ENCODE data around the gene GPR65. TPM values are rescaled to one million over a fixed set of nuclear protein-coding genes. Genes with fewer than 3 reads are reported as not detected.

The GPR65 gene
- total and polyA plus RNA-seq, 10 of the 15 experiments (the other 5 are each of a cell fraction or from before 2014, with no cell fraction given) = 4.4 to 14.7 (median 9.4) TPM

DNA sequence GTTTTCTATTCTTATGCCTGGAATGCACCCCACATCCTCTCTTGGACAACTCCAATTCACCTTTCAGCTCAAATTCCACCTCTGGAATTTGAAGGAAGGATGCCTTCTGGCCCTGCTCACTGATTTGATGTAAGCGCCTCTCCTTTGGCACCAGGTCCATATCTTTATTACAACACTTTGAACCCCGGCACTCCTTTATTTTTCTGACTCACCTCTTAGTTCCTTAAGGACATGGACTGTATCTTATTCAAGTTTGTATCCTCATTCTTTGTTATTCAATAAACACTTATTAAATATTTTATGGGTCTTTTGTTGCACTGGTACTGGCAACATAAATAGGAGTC, 15.0 kb upstream of the GPR65 start:
- Histone ChIP-seq H3K27ac (ENCODE audit: control insufficient read depth, insufficient read depth) (no peak overlapping the region), H3K9ac (ENCODE audit: control insufficient read depth, insufficient read depth, low read length) (no peak overlapping the region), H3K9me3 (replicated peaks; ENCODE audit: control insufficient read depth, insufficient read depth, low read length) (no peaks in the 10 kb centered on the region; the same call in 1 of the 3 replicates), H3K4me2 (ENCODE audit: control insufficient read depth, insufficient read depth) (no peak overlapping the region), H3K4me1 (ENCODE audit: control insufficient read depth, insufficient read depth, low read length) (peaks cover 17% of the 10 kb centered on the region), H3K27me3 (replicated peaks in 1 of 2; ENCODE audit: control insufficient read depth in 2 of 2, insufficient read depth in 2 of 2, low read length in 1 of 2) (no peaks in the 10 kb centered on the region), H4K20me1 (ENCODE audit: control insufficient read depth, insufficient read depth) (no peaks in the 10 kb centered on the region), H3K79me2 (ENCODE audit: control insufficient read depth, insufficient read depth, low read length) (no peaks in the 10 kb centered on the region), H2AFZ (ENCODE audit: control insufficient read depth, low read depth, low read length) (no peak overlapping the region), H3K36me3 (ENCODE audit: control insufficient read depth in 2 of 2, insufficient read depth in 2 of 2, low read length in 1 of 2) (no peaks in the 10 kb centered on the region), H3K4me3 (no peak overlapping the region)
- no peak for DNase-seq (ENCODE audit: low read depth, low spot score)
- ChIA-PET CTCF (interaction anchor here (0.6 to 3.4 kb wide), 6 partner anchors 13 to 45 kb away, joined by 3 to 17 read pairs (median 4); no protein-coding TSS in a partner anchor), RAD21 (ENCODE audit: unreplicated experiment) (interaction anchor here (1.9 kb wide), 1 partner anchor 44 kb away, joined by 5 read pairs; no protein-coding TSS in a partner anchor), POLR2A (no interaction called here), SMC1A (ENCODE audit: uncharacterized antibody, unreplicated experiment) (interaction anchor here (0.6 to 1.7 kb wide), 4 partner anchors 23 to 42 kb away, joined by 3 to 4 read pairs (median 3); no protein-coding TSS in a partner anchor)
- WGBS (ENCODE audit: insufficient coverage, insufficient replicate concordance, low lambda C conversion rate, missing lambda C conversion rate) = 100% methylated on average over 2 of the region's 2 CpGs
- no TSS peak for BruUV-seq (replicated peaks)
- TF ChIP-seq JUND (IDR thresholded peaks at IDR 0.05; ENCODE audit: low read depth, low read length) (no peak), ATF7 (IDR thresholded peaks at IDR 0.05; ENCODE audit: low read depth) (no peak), CEBPB (IDR thresholded peaks at IDR 0.05; ENCODE audit: borderline replicate concordance in 1 of 2, low read depth in 2 of 2, low read length in 2 of 2) (no peak)
- intact Hi-C loops (cut with micrococcal nuclease; ENCODE audit: unreplicated experiment) (loop anchor here (10.0 kb wide), 1 partner anchor 1965 kb away; the partner anchor contains the start of genes EFCAB11 and TDP1), in situ Hi-C loops (cut with MboI) (no loop called here)
- FAIRE-seq = no peak
- ATAC-seq = no peak

DNA sequence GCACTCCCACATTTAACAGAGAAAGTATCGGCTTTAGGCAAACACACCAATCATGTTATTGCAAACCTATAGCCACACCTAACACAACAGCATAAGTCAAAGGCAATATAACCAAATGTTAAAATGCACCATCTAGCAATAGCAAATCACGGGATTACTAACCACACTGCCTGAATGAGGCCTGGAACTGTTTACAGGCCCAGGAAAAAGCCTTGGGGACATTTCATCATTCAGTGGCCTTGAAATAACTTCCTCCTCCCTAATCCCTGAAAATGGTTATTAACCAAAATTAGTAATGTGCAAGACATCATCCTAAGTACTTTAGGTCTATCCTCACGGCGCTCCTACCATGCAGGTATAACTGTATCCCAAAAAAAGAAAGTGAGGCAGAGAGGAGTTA, 14.3 kb upstream of the GPR65 start:
- in situ Hi-C loops (cut with MboI) (no loop called here), intact Hi-C loops (cut with micrococcal nuclease; ENCODE audit: unreplicated experiment) (loop anchor here (10.0 kb wide), 1 partner anchor 1964 kb away; the partner anchor contains the start of genes EFCAB11 and TDP1)
- no TSS peak for BruUV-seq (replicated peaks)
- no peak for FAIRE-seq
- RAD21 ChIA-PET (ENCODE audit: unreplicated experiment) = interaction anchor here (1.9 kb wide), 1 partner anchor 44 kb away, joined by 5 read pairs; no protein-coding TSS in a partner anchor
- no peak overlapping the region for H3K4me3 ChIP-seq
- no peaks in the 10 kb centered on the region for H4K20me1 ChIP-seq (ENCODE audit: control insufficient read depth, insufficient read depth)
- no peaks in the 10 kb centered on the region for H3K36me3 ChIP-seq (ENCODE audit: control insufficient read depth in 2 of 2, insufficient read depth in 2 of 2, low read length in 1 of 2)
- no peak for ATAC-seq
- H3K9ac ChIP-seq (ENCODE audit: control insufficient read depth, insufficient read depth, low read length) = no peak overlapping the region
- H3K79me2 ChIP-seq (ENCODE audit: control insufficient read depth, insufficient read depth, low read length) = no peaks in the 10 kb centered on the region
- H3K27me3 ChIP-seq (replicated peaks in 1 of 2; ENCODE audit: control insufficient read depth in 2 of 2, insufficient read depth in 2 of 2, low read length in 1 of 2) = no peaks in the 10 kb centered on the region
- peaks cover 24% of the 10 kb centered on the region for H3K4me1 ChIP-seq (ENCODE audit: control insufficient read depth, insufficient read depth, low read length)
- SMC1A ChIA-PET (ENCODE audit: uncharacterized antibody, unreplicated experiment) = interaction anchor here (1.0 to 1.7 kb wide), 4 partner anchors 24 to 43 kb away, joined by 3 to 9 read pairs (median 4); no protein-coding TSS in a partner anchor
- POLR2A ChIA-PET = no interaction called here
- no peak overlapping the region for H3K27ac ChIP-seq (ENCODE audit: control insufficient read depth, insufficient read depth)
- TF ChIP-seq ASH2L (IDR thresholded peaks at IDR 0.05; ENCODE audit: borderline replicate concordance, low read depth) (no peak), ZNF384 (IDR thresholded peaks at IDR 0.05; ENCODE audit: borderline replicate concordance, low read depth, low read length) (no peak), SMARCA5 (IDR thresholded peaks at IDR 0.05) (no peak), STAT1 (conservative IDR thresholded peaks at IDR 0.05) (no peak), ZNF24 (IDR thresholded peaks at IDR 0.05) (no peak)
- 95% methylated on average over 4 of the region's 4 CpGs for WGBS (ENCODE audit: insufficient coverage, insufficient replicate concordance, low lambda C conversion rate, missing lambda C conversion rate)
- H3K4me2 ChIP-seq (ENCODE audit: control insufficient read depth, insufficient read depth) = no peak overlapping the region
- CTCF ChIA-PET = interaction anchor here (0.7 to 3.4 kb wide), 4 partner anchors 23 to 45 kb away, joined by 3 to 17 read pairs (median 4); no protein-coding TSS in a partner anchor
- H3K9me3 ChIP-seq (replicated peaks; ENCODE audit: control insufficient read depth, insufficient read depth, low read length) = no peaks in the 10 kb centered on the region; the same call in 1 of the 3 replicates
- no peak for DNase-seq (ENCODE audit: low read depth, low spot score)
- no peak overlapping the region for H2AFZ ChIP-seq (ENCODE audit: control insufficient read depth, low read depth, low read length)

Data from GM12878 (cell line).